ENCODE measurements around the gene CACNA2D2. TPM values are rescaled to one million over a fixed set of nuclear protein-coding genes. Genes with fewer than 3 reads are reported as not detected.

The CACNA2D2 gene
- total RNA-seq, 4 donors from 2014 or later, result 1.5 to 3.3 (median 2.9) TPM

DNA sequence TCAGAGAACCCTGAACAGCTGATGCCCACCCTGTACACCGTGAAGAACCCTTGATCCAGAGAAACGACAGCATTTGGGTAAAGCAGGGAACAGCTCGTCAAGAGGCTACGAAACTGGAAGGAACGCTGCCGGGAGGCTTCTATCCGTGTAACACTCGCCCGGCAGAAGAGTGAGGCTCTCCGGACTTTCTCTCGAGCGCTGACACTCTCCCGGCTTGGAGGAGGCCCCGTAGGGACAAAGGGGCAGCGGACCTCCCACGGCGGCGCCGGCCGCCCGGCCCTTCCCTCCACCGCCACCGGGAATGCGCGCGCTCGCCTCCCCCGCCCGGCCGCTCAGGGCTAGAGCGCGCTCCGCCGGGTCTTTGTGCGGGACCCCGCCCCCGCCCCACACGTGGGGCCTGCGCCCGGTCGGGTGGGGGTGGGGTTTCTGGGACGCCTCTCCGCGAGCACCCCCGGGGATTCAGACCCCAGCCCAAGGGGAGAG lies 182.5 kb downstream of the CACNA2D2 start:
- DNase-seq, result peak; percentile 76 to 83
- Histone ChIP-seq H3K27ac (peak overlapping the region; percentile 96 to 98 (median 98)), H3K4me1 (peaks cover 38 to 67% of the 10 kb centered on the region in 2 donors), H3K9me3 (no peaks in the 10 kb centered on the region), H3K27me3 (no peaks in the 10 kb centered on the region), H3K36me3 (peaks cover 10 to 21% of the 10 kb centered on the region in 2 donors), H3K4me3 (replicated peaks in 1 of 3) (peak overlapping the region; percentile 38 to 92 (median 86))
- intact Hi-C loops (cut with DNase I), result no loop called here
- TF ChIP-seq, protein P1, sequence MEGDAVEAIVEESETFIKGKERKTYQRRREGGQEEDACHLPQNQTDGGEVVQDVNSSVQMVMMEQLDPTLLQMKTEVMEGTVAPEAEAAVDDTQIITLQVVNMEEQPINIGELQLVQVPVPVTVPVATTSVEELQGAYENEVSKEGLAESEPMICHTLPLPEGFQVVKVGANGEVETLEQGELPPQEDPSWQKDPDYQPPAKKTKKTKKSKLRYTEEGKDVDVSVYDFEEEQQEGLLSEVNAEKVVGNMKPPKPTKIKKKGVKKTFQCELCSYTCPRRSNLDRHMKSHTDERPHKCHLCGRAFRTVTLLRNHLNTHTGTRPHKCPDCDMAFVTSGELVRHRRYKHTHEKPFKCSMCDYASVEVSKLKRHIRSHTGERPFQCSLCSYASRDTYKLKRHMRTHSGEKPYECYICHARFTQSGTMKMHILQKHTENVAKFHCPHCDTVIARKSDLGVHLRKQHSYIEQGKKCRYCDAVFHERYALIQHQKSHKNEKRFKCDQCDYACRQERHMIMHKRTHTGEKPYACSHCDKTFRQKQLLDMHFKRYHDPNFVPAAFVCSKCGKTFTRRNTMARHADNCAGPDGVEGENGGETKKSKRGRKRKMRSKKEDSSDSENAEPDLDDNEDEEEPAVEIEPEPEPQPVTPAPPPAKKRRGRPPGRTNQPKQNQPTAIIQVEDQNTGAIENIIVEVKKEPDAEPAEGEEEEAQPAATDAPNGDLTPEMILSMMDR (IDR thresholded peaks at IDR 0.05), result no peak
- no peak for TF ChIP-seq POLR2A (IDR thresholded peaks at IDR 0.05)
- 0% methylated on average over 7 to 12 of the region's 45 CpGs for WGBS, 2 donors

GRCh38 chr3:50319894-50320625 lies 183.4 kb downstream of the CACNA2D2 start:
- Histone ChIP-seq H3K9me3 (no peaks in the 10 kb centered on the region), H3K4me1 (peaks cover 39 to 68% of the 10 kb centered on the region in 2 donors), H3K4me3 (replicated peaks in 1 of 3) (peak overlapping the region in 2 of 3 donors; percentile 86 to 92), H3K36me3 (peaks cover 8 to 21% of the 10 kb centered on the region in 2 donors), H3K27ac (peak overlapping the region; percentile 96 to 98 (median 98)), H3K27me3 (no peaks in the 10 kb centered on the region)
- no peak for TF ChIP-seq POLR2A (IDR thresholded peaks at IDR 0.05)
- TF ChIP-seq, protein P1 (IDR thresholded peaks at IDR 0.05), result no peak
- DNase-seq, result no peak
- intact Hi-C loops (cut with DNase I), result no loop called here
- WGBS, 2 donors, result 83 to 92% methylated on average over 24 to 25 of the region's 29 CpGs

GRCh38 chr3:50319181-50319893 lies 184.1 kb downstream of the CACNA2D2 start:
- peak overlapping the region in 1 of 3 donors; percentile 86 for H3K4me3 ChIP-seq (replicated peaks in 1 of 3)
- WGBS, 2 donors, result 84 to 92% methylated on average over 15 to 16 of the region's 16 CpGs
- no peak for DNase-seq
- H3K36me3 ChIP-seq, result peaks cover 7 to 21% of the 10 kb centered on the region in 2 donors
- no peak for TF ChIP-seq POLR2A (IDR thresholded peaks at IDR 0.05)
- no peaks in the 10 kb centered on the region for H3K27me3 ChIP-seq
- no peaks in the 10 kb centered on the region for H3K9me3 ChIP-seq
- peak overlapping the region in 2 of 3 donors; percentile 73 to 98 for H3K27ac ChIP-seq
- intact Hi-C loops (cut with DNase I), result no loop called here
- peaks cover 40 to 70% of the 10 kb centered on the region in 2 donors for H3K4me1 ChIP-seq

- H3K4me1 ChIP-seq, result peaks cover 40 to 71% of the 10 kb centered on the region in 2 donors
- peak overlapping the region in 2 of 3 donors; percentile 73 to 98 for H3K27ac ChIP-seq
- peaks cover 7 to 21% of the 10 kb centered on the region in 2 donors for H3K36me3 ChIP-seq
- WGBS, 2 donors, result 68 to 81% methylated on average over 9 of the region's 10 CpGs
- TF ChIP-seq, protein P1 (IDR thresholded peaks at IDR 0.05), result no peak
- TF ChIP-seq POLR2A (IDR thresholded peaks at IDR 0.05), result no peak
- no peaks in the 10 kb centered on the region for H3K27me3 ChIP-seq
- H3K9me3 ChIP-seq, result no peaks in the 10 kb centered on the region
- H3K4me3 ChIP-seq (replicated peaks in 1 of 3), result peak overlapping the region in 1 of 3 donors; percentile 4
- intact Hi-C loops (cut with DNase I), result no loop called here
- no peak for DNase-seq
Measured at GRCh38 chr3:50318615-50319014, 184.8 kb downstream of the CACNA2D2 start.

DNA sequence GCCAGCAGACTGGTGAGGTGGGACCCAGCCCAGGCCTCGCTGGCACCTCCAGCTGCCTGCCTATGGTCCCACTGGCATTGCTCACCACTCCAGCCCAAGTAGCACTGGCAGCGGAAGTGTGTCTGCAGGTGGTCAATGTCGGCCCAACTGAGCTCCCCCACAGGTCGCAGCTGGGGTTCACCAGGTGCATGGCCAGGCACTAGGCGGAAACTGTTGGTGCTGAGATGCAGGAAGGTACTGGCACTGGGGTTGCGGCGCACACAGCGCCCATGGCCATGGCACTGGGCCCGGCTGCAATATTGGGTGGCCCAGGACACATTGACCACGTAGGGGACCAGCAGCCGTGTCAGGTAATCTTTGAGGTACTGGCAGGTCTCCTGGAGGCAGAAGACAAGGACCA lies 185.3 kb downstream of the CACNA2D2 start:
- Histone ChIP-seq H3K27ac (peak overlapping the region in 2 of 3 donors; percentile 73 to 98), H3K4me1 (peaks cover 40 to 73% of the 10 kb centered on the region in 2 donors), H3K9me3 (no peaks in the 10 kb centered on the region), H3K27me3 (no peaks in the 10 kb centered on the region), H3K36me3 (peaks cover 7 to 21% of the 10 kb centered on the region in 2 donors), H3K4me3 (replicated peaks in 1 of 3) (no peak overlapping the region)
- no peak for DNase-seq
- intact Hi-C loops (cut with DNase I), result no loop called here
- 76 to 100% methylated on average over 1 to 6 of the region's 11 CpGs for WGBS, 2 donors
- no peak for TF ChIP-seq POLR2A (IDR thresholded peaks at IDR 0.05)
- TF ChIP-seq, protein P1 (IDR thresholded peaks at IDR 0.05), result no peak
